Thoracic aorta (tissue), 2 donors: Measurements from ENCODE around the gene SELENOO. TPM values are rescaled to one million over a fixed set of nuclear protein-coding genes. Genes with fewer than 3 reads are reported as not detected.

Experiments used
- ATAC-seq: fragments of 150-250 bp; one replicate; pipeline ENCODE4 v1.8.0; 2017; ENCODE audit warnings: low read depth; ENCODE audit not compliant: insufficient number of reproducible peaks, low FRiP score
- DNase-seq: peaks from one replicate; pipeline ENCODE4 v3.0.0-alpha.2; 2020; ENCODE audit warnings: low spot score
- H3K27ac ChIP-seq, 2 donors: fragments of 200-600 bp; sonication (generic); 1 replicate in 1 of 2; 2 replicates in 1 of 2; pipeline ENCODE4 v1.5.1; 2016; ENCODE audit warnings: mild to moderate bottlenecking in 2 of 2, moderate library complexity in 2 of 2
- H3K27me3 ChIP-seq: fragments of 200-600 bp; sonication (generic); replicated peaks from 2 replicates; pipeline ENCODE4 v1.6.0; 2016; ENCODE audit warnings: mild to moderate bottlenecking; ENCODE audit not compliant: insufficient read depth
- H3K36me3 ChIP-seq: fragments of 200-600 bp; sonication (generic); one replicate; pipeline ENCODE4 v1.5.1; 2016
- H3K4me1 ChIP-seq, 2 donors: fragments of 200-600 bp; sonication (generic); 1 replicate in 1 of 2; 2 replicates in 1 of 2; pipeline versions ENCODE4 v1.5.1 to v1.6.0; 2016; ENCODE audit warnings: low read depth in 2 of 2, mild to moderate bottlenecking in 1 of 2; ENCODE audit not compliant: control insufficient read depth in 1 of 2
- H3K4me3 ChIP-seq: fragments of 200-600 bp; sonication (generic); 2 replicates; pipeline ENCODE4 v1.5.1; 2016; ENCODE audit warnings: mild to moderate bottlenecking
- H3K9me3 ChIP-seq: fragments of 200-600 bp; sonication (generic); 2 replicates; pipeline ENCODE4 v1.5.1; 2016
- total RNA-seq, 2 donors: library from RNA; depleted of rRNA; stranded (reverse); fragments of >200 nt; gene quantifications; one replicate each; pipeline versions ENCODE4 v1.1.0 to v1.2.3, GENCODE V29; 2016
- TF ChIP-seq, protein P1 (sequence below): fragments of 200-600 bp; sonication (generic); IDR thresholded peaks from one replicate; pipeline ENCODE4 v1.5.1; 2019; ENCODE audit warnings: antibody characterized with exemption

The SELENOO gene
- total RNA-seq, 2 donors from 2014 or later = 25.6 to 41.0 TPM

DNA sequence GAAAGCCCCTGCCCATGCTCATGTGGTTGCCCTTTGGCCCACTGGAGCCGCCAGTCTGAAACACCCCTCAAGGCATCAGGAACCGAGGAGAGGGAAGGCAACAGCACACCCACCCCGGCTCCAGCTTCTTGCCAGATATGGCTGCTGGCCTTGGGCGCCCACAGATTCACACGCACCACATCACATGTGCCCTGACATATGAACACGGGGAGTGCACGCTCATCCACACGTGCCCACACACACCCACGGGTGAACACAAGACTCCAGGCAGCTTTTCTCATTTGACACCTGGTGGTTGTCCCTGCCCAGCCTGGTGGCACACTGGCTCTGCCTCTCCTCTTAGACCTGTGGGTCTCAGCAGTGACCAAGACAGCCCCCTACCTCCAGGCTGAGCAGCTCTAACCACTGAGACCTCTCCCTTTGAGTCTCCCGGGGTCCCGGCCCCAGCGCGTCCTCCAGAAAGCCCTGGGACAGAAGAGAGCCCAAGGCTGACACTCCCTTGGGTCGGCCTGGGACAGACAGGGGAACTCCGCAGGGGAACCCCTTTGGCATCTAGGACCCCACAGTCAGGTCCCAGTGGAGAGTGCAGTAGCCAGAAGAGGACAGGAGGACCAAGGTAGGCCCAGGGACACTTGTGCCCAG is 63.4 kb downstream of the SELENOO start:
- peaks cover 7% of the 10 kb centered on the region for H3K27me3 ChIP-seq
- TF ChIP-seq, protein P1, sequence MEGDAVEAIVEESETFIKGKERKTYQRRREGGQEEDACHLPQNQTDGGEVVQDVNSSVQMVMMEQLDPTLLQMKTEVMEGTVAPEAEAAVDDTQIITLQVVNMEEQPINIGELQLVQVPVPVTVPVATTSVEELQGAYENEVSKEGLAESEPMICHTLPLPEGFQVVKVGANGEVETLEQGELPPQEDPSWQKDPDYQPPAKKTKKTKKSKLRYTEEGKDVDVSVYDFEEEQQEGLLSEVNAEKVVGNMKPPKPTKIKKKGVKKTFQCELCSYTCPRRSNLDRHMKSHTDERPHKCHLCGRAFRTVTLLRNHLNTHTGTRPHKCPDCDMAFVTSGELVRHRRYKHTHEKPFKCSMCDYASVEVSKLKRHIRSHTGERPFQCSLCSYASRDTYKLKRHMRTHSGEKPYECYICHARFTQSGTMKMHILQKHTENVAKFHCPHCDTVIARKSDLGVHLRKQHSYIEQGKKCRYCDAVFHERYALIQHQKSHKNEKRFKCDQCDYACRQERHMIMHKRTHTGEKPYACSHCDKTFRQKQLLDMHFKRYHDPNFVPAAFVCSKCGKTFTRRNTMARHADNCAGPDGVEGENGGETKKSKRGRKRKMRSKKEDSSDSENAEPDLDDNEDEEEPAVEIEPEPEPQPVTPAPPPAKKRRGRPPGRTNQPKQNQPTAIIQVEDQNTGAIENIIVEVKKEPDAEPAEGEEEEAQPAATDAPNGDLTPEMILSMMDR = no peak
- H3K36me3 ChIP-seq = no peaks in the 10 kb centered on the region
- DNase-seq (no peak), ATAC-seq (no peak)
- no peak overlapping the region for H3K4me3 ChIP-seq
- H3K27ac ChIP-seq = no peak overlapping the region
- H3K9me3 ChIP-seq = no peaks in the 10 kb centered on the region
- peaks cover 23 to 33% of the 10 kb centered on the region in 2 donors for H3K4me1 ChIP-seq

GRCh38 chr22:50264946-50265669 is 64.3 kb downstream of the SELENOO start:
- peaks cover 28 to 40% of the 10 kb centered on the region in 2 donors for H3K4me1 ChIP-seq
- H3K27ac ChIP-seq = no peak overlapping the region
- H3K4me3 ChIP-seq = no peak overlapping the region
- DNase-seq = no peak
- no peaks in the 10 kb centered on the region for H3K36me3 ChIP-seq
- H3K27me3 ChIP-seq = peaks cover 7% of the 10 kb centered on the region
- no peak for ATAC-seq
- no peaks in the 10 kb centered on the region for H3K9me3 ChIP-seq
- TF ChIP-seq, protein P1 = no peak

GRCh38 chr22:50266994-50267393 is 66.2 kb downstream of the SELENOO start:
- DNase-seq = no peak
- Histone ChIP-seq H3K4me3 (peak overlapping the region; percentile 65), H3K27ac (no peak overlapping the region), H3K9me3 (no peaks in the 10 kb centered on the region), H3K27me3 (peaks cover 7% of the 10 kb centered on the region), H3K4me1 (peaks cover 34 to 47% of the 10 kb centered on the region in 2 donors), H3K36me3 (no peaks in the 10 kb centered on the region)
- ATAC-seq = no peak
- TF ChIP-seq, protein P1 = no peak

Other genes with a start within 250 kb of the SELENOO start
- gene PIM3, start 240.2 kb upstream of the SELENOO start, total RNA-seq = 100 to 1,000 TPM in 1 of 2 donors, 10 to 100 TPM in 1; 54.0 to 112 TPM
- gene IL17REL, start 188.2 kb upstream of the SELENOO start, total RNA-seq = not detected
- gene TTLL8, start 142.7 kb upstream of the SELENOO start, total RNA-seq = not detected
- 1 to 10 TPM; 1.6 to 4.3 TPM for gene MLC1, start 115.6 kb upstream of the SELENOO start, total RNA-seq
- 1 to 10 TPM; 4.6 to 7.4 TPM for gene MOV10L1, start 111.0 kb upstream of the SELENOO start, total RNA-seq
- 1 to 10 TPM; 2.5 to 4.1 TPM for gene PANX2, start 30.3 kb upstream of the SELENOO start, total RNA-seq
- gene TRABD, start 15.1 kb upstream of the SELENOO start, total RNA-seq = 10 to 100 TPM; 31.7 to 40.6 TPM
- gene TUBGCP6, start 44.0 kb downstream of the SELENOO start, total RNA-seq = 10 to 100 TPM; 52.3 to 80.1 TPM
- 10 to 100 TPM; 55.2 to 60.0 TPM for gene HDAC10, start 50.3 kb downstream of the SELENOO start, total RNA-seq
- gene MAPK12, start 60.7 kb downstream of the SELENOO start, total RNA-seq = 10 to 100 TPM in 1 of 2 donors, 1 to 10 TPM in 1; 8.9 to 10.4 TPM
- gene MAPK11, start 69.4 kb downstream of the SELENOO start, total RNA-seq = 1 to 10 TPM; 5.8 to 8.8 TPM
- gene PLXNB2, start 106.6 kb downstream of the SELENOO start, total RNA-seq = 100 to 1,000 TPM; 169 to 218 TPM
- 1 to 10 TPM; 4.2 to 6.0 TPM for gene DENND6B, start 126.0 kb downstream of the SELENOO start, total RNA-seq
- 10 to 100 TPM; 61.2 to 73.6 TPM for gene PPP6R2, start 142.3 kb downstream of the SELENOO start, total RNA-seq